Stimulated activated CD8-positive, alpha-beta memory T cell treated with anti-CD3 and anti-CD28 coated beads, Interleukin-7, amount 100 ng/mL, for 1 hour (primary cell): ENCODE results near the gene APBB2.
"Not testable (repeated sequence)": the region's sequence is repeated elsewhere in the genome, so short reads cannot be mapped to it uniquely, and the experiment has no call there.

ENCODE experiments used
- DNase-seq, 2 donors: peaks; one replicate each; pipeline ENCODE4 v3.0.0-alpha.2; 2020; ENCODE audit warnings: low read depth in 2 of 2

Gene APBB2

DNA sequence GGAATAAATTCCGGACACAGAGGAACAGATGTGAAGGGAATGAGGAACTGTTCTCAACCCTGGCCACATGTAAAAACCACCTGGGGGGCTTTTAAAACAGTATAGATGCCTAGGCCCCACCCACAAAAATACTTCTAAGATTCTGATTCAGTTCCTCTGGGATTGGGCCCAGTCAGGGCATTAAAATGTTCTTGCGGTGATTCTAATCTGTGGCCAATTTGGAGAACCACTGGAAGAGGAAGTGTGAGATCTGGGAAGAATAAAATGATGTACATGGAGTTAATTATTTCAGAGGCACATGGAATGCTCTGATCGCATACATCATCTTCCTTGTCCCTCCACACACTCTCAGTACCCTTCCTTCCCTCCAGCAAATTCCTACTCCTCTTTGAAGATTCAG lies 192.2 kb downstream of the APBB2 start:
- no peak for DNase-seq

DNA sequence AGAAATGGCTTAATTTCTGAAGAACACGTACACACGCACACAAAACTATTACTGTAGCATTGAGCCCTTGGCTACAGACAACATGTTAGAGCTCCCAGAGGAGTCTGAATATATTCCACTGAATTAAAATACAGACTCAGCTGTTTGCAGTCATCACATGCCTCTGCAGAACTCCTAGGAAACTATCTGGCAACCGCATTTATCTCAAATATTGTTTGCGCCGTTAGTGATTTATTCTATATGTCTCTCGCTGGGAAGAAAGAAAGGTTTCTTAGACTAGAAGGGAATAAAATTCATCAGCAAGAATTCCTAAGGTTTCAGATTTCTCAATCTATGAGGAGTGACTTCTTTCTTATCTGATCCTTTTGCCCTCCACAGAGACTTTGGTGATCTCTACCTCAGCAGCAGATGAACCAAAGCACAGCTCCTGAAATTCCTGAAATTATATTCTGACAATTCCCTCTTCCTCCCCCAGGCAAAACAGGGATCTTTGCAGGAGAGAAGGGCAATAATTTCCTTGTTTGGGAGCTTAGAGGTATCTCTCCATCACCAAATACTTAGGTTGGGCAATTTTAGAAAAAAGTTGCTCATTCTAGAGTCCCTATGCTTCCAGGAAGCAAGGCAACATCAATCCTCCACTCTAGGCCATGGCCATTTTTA lies 199.2 kb downstream of the APBB2 start:
- no peak for DNase-seq

DNA sequence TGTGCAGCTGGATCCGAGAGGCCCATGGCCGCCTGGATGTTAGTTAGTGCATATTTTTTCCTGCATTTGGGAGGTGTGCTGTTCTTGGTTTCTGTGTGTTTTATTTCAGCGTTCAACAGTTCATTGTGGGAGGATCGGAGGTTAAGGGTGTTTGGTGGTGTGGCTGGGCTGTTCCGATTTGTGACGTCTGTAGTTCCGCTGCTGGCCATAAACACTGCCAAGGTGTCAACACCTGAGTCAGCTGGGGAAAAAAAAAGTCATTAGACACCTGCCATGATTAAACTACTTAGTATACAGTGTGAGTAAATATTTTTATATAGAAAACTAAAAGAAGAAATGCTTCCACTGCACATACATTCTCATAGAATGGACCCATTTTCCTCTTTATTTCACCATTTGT lies 200.2 kb downstream of the APBB2 start:
- no peak for DNase-seq

DNA sequence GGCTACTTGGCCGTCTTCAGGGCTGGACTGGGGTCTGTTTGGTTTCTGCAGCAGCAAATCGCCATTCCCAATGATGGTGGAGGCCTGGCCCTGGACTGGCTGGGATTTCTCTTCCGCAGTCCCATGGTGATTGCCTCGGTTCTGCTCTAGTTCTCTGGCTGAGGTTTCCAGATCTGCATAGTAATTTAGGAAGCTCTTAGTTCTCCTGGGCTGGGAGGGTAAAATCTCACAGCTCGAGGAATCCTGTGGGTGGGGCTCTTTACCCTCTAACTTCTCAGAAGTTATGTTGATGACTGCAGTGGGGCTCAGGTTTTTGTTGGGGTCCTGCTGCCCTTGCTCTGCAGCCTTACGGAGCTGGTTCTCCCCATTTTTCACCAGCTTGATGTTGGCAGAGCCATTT lies 200.6 kb downstream of the APBB2 start:
- no peak for DNase-seq

DNA sequence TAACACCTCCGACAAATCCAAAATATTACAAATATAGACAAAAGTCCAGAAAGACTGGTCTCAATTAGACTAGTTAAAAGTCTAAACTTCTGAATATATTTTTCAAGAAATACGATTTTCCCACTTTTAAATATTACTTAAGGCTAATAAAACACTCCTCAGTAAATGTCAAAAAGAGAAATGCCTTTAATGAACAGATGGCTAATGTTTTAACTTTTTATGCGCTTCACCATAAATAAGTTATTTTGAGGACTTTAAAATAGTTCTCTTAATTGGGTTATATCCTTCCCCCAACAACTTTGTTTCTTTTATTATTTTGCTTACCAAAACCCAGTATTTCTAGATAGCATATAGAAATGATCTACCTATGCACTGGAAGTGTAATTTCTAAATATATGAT lies 201.4 kb downstream of the APBB2 start:
- DNase-seq: no peak

DNA sequence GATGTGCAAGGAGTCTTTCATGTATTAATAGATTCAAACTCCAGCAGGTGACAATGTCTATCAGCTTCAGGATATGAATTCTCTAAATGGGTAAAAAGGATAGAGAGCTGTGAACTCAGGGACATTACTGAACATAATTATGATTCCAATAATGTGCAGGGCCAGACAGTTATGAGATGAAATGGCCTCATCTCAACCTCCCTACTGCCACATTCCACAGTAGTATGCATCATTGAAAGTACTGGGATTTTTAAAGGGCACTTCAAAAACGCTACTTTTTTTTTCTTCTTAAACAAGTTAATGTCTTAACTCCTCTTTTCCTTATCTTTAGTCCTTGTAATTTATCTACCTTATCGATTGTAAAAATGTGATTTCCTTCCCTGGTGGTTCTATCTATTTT lies 202.0 kb downstream of the APBB2 start:
- DNase-seq: no peak

DNA sequence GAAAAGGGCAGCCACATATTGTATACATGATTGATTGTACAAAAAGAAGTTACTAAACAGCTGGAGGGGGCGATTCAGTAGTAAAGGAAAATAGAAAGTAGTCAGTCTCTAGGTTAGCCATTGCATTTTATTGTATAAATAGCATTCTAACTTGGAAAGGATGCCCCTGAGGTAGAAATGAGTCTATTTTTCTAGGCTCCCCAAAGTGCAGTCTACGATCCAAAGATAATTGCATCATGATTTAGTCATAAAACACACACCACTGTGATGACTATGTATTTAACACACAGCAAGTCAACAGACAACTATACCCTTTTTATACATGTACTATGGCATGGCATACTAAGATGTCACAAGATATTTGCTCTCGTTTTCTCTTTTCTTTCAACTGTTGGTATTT lies 204.9 kb downstream of the APBB2 start:
- DNase-seq: no peak

DNA sequence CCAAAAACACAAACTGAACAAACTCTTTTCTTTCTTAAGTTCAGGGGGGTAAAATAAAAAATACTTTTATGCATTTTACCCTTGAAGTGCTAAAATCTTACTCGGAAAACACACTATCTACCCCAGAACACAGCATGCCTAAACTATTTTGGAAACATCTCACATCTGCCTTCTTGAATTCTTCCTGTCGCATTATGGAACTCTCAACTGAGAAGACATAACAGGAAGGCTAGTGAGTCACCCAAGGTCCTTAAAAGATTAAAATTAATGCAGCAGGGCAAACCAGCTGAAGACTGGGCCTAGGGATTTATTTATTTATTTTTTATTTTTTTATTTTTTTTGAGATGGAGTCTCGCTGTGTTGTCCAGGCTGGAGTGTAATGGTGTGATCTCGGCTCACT lies 208.2 kb downstream of the APBB2 start:
- DNase-seq: no peak

DNA sequence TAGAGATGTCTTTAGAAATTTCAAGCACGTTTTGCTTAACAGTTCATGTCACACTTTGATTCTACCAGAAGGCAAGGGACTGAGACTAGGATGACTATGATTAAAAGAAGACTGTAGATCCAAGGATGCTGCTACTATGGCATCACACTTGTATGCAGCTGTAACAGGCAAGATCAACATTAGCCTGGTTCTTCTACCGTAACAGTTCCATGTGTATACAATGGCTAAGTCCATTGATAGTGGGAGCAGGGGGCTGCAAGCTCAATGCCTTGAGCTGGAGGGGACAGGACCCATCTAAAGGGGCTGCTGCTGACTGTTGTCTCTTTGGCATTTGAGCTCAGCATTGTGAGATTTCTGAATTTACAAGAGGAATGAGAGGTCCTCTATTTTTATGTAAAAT lies 212.0 kb downstream of the APBB2 start:
- DNase-seq: no peak

DNA sequence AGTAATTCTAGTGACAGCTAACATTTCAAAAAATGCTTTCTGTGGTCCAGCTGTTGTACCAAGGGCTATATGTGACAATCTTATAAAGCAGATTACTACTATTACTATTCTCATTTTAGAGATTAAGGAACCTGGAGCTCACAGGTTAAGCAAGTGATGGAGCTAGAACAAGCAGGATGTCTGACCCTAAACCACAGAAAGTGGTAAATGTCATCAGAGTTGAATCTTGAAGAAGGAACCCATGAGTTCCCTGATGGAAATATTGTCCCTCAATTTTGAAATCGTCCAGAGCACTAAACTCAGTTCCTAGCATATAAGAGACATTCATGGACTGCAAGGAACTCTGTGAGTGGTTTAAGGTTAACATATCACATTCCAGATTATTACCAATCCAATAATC lies 214.0 kb downstream of the APBB2 start:
- DNase-seq: no peak

DNA sequence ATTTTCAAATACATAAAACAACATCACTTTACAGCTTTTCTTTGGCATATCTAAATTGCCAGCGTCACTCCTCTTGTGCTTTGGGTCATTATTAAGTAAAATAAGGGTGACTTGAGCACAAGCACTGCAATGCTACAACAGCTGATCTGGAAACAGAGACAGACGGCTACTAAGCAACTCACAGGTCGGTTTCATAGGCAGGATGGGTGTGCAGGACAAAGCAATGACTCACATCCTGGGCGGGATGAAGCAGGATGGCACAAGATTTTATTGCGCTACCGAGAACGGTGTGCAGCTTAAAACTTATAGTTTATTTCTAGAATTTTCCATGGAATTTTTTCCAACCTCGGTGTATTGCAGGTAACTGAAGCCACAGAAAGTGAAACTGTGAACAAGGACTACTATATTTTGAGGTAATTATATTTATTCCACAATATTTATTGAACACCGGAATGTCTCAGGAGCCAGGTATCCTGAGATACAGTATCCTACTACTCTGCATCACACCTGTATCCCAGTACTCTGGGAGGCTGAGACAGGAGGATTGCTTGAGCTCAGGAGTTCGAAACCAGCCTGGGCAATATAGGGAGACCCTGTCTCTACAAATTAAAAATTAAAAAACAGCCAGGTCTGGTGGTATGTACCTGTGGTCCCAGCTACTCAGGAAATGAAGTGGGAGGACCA lies 215.5 kb downstream of the APBB2 start:
- DNase-seq: no peak

DNA sequence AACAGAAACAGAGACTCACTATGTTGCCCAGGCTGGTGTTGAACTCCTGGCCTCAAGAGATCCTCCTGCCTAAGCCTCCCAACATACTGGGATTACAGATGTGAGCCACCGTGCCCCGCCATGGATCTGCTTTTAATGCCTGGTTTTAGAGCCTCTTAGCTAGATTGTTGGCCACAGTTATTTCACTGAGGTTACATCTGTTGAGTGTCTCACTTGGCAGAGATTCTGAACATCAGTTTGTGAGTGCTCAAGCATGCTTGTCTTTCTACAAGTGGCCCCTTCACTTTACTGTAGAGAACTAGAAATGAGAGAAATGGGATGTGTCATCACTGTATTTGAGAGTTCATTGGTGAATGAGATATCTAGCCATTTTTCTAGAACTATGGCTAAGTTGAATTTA lies 218.5 kb downstream of the APBB2 start:
- DNase-seq: no peak

DNA sequence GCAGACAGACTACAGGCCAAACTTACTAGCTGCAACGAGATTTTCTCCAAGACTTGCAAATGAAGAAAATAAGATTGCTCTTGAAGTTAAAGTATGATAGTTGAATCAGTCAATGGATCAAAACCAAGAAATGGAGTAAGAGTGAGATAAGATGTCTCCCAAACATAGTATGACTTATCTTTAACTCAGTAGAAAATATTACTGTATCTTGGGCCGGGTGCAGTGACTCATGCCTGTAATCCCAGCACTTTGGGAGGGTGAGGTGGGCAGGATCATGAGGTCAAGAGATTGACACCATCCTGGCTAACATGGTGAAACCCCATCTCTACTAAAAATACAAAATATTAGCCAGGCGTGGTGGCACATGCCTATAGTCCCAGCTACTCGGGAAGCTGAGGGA lies 220.0 kb downstream of the APBB2 start:
- not testable (repeated sequence) for DNase-seq

DNA sequence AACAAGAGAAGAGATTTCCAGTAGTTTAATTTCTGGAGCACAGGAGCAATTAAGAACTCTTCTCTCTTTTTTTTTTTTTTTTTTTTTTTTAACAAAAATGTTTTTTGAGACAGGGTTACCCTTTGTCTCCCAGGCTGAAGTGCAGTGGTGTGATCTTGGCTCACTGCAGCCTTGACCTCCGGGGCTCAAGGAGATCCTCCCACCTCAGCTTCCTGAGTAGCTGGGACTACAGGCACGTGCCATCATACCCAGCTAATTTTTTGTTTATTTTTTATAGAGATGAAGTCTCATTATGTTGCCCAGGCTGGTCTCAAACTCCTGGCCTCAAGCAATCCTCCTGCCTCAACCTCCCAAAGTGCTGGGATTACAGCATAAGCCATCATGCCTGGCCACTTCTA lies 221.0 kb downstream of the APBB2 start:
- DNase-seq: not testable (repeated sequence)

DNA sequence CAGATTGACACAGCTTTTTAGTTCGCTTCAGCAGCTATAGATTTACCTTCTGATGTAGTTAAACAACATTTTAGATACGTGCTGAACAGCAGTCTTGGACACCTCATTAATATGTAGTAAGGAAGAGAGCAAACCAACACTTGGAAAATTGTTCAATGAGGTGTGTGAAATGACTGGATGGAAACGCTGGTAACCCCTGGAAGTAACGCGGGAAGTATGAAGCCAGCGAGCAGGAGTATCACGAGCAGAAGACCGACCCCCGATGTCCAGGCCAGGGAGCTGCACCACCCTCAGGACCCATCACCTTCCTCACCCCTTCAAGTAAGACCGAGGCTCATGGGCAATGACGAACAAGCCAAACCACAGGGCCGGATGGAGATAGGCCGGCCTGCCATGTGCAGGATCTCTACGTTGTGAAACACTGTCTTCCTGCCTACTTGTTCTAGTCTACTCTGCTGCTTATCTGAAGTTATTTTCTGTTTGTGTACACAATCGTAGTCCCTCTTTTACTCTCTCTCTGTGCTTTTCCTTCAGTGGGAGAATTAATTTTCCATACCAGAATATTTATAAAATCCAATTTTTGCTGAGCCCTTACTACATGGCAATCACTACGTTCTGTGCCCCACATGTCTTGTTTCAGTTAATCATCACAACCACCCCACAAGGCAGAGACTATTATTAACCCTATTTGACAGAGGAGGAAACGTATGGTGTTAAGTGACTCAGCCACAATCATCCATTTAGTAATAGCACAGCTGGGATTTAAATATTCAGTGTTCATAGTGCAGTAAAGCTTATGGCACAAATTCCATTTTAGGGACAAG lies 221.7 kb downstream of the APBB2 start:
- DNase-seq: no peak

DNA sequence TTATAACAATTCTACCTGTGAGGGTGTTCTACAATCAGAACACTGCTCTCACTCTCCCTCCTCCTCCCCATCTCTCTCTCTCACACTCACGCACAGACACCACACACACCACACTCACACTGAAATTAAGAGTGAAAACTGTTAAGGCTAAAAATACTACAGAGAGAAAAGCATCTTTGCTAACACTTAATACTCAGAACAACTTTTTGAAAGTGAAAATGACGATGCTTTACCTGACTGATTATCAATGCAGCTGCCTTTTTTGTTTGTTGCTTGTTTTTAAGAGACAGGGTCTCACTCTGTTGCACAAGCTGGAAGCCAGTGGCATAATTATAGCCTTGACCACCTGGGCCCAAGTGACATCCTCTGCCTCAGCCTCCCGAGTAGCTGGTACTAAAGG lies 222.4 kb downstream of the APBB2 start:
- no peak for DNase-seq

DNA sequence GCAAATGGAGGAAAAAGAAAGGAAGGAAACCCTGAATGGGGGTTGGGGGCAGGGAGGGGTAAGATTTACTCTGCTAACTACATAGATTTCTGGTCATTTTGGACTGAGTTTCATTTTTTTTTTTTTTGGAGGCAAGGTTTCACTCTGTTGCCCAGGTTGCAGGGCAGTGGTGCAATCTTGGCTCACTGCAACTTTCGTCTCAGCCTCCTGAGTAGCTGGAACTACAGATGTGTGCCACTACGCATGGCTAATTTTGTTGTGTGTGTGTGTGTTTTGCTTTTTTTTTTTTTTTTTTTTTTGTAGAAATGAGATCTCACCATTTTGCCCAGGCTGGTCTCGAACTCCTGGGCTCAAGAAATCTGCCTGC lies 223.5 kb downstream of the APBB2 start:
- DNase-seq: no peak

DNA sequence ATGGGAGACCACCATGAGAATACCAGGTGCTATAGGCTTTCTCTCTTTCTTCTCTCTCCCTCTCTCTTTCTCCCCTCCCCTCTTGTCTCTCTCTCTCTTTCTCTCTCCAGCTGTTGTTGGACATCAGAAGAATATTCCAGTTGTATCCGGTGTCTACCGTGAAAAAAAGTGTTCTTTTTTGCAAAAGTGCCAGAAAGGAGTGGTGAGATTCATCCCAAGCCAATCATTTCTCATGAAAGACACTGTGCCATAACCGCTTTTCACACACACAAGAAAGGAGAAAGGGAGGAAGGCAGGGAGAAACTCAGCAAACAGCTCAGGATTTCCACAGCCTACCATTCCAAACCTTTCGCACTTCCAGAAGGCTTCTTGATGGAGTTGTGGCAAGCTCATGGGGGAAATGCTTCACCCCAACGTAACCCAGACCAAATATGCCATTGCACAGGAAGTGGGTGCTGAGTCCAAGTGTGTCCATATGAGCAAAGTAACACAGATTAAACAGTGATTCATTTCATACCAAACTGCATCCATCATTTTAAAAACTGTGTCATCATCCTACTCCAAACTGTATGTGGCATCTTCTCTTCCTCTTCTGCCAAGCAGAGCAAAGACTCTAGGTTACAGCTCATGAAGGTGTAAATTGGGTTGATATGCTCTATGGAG lies 224.0 kb downstream of the APBB2 start:
- no peak for DNase-seq

DNA sequence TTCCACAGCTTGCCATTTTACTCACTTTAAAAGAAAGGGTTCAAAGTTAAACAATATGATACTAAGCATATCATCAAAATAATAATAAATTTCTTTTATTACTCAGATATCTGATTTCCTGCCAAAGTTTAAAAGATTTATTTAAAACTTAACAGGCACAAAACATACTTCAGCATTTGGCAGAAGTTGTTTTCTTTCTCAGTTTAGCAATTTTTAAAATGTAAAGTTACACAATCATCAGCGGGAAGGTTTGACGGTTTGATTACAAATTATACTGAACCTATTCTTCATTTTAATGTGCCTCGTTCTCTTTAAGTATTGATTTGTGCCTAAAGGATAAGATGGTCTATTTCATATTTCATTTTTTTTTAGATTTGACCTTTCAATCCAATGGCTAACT lies 227.2 kb downstream of the APBB2 start:
- DNase-seq: no peak

DNA sequence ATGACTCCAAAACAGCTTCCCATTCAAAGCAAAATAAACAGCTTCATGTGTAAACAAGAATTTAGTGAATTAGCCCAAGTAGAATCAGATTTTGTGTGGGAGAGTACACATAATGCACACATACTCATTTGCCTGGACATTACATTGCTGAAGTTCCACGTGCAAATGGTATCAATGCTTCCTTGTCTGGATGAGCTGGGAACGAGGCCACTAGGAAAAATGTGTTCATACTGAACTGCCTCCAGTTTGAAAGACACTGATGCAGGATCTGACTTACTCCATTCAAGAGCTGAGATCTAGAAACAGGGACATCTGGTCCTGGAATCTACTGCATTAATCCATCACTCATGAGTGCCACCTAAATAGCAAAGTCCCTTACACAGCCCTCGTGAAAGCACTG lies 228.0 kb downstream of the APBB2 start:
- DNase-seq: no peak

DNA sequence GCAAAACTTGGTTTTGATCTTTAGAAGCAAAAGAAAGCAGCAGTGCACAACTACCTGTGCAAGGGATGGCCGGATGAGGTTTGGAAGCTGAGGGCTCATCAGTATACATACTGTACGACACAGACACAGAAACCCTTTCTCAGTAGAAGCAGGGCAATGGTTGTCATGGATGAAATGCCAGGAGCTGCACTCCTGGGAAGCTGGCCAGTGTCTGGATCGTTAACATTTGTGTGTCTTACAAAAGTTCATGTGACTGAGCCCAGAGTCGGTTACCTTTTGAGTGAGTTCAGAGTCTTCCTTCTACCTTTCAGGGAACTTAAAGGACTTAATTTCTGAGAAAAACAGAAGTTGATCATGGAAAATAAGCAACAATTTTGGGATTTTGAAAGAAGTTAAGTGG lies 230.3 kb downstream of the APBB2 start:
- DNase-seq: no peak

DNA sequence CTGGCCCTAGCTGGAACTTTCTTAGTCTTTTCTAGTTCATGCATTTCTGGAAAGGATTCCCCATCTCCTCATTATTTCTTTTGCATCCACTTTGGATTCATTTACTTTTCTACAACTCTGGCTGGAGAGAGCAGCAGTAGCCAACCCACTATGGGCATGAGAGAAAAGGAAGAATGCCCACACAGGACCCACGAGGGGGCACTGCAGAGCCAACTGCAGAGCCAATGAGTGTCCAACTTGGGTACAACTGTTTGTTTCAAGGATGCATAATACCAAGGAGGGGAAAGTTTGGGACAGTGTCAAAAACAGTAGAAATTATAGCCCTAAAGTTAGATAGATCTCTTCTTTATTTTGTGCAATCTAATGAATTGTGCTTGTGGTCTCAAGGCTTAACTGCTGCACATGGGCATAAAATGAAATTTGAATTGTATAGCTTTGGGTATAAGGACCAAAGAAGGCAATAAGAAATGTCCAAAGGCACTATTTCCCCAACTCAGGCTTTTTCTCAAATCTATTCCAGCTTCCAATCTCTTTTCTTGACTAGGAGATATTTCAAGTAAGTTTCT lies 233.9 kb downstream of the APBB2 start:
- no peak for DNase-seq
